ENCODE results near the gene NOL9. TPM values are rescaled to one million over a fixed set of nuclear protein-coding genes. Genes with fewer than 3 reads are reported as not detected.

Gene NOL9
- total and polyA plus RNA-seq, 8 donors = 2.7 to 150 (median 23.5) TPM

- intact Hi-C loops (cut with DNase I; ENCODE audit: low total_unique reads) = no loop called here
- peaks cover 20 to 38% (median 28%) of the 10 kb centered on the region in 4 donors for H3K4me1 ChIP-seq
- no peak overlapping the region for H3K4me3 ChIP-seq
- no peak for TF ChIP-seq EP300 (IDR thresholded peaks at IDR 0.05)
- no peak for TF ChIP-seq POLR2A (IDR thresholded peaks at IDR 0.05)
- no peak for TF ChIP-seq CTCF (IDR thresholded peaks at IDR 0.05)
- no peak for TF ChIP-seq POLR2AphosphoS5 (IDR thresholded peaks at IDR 0.05)
- peaks cover 0 to 49% (median 7%) of the 10 kb centered on the region in 3 donors for H3K27me3 ChIP-seq
- WGBS, 5 donors = 80 to 86% (median 84%) methylated on average over 27 of the region's 27 CpGs
- H3K27ac ChIP-seq = no peak overlapping the region
- H3K36me3 ChIP-seq = no peaks in the 10 kb centered on the region
- no peaks in the 10 kb centered on the region for H3K9me3 ChIP-seq
- no peak for DNase-seq
These were observed 53.6 kb downstream of the NOL9 start for GRCh38 chr1:6500544-6501278.

GRCh38 chr1:6499296-6499695 is 55.0 kb downstream of the NOL9 start:
- TF ChIP-seq EP300 (IDR thresholded peaks at IDR 0.05) = no peak
- no peak for TF ChIP-seq POLR2A (IDR thresholded peaks at IDR 0.05)
- no peak for TF ChIP-seq CTCF (IDR thresholded peaks at IDR 0.05)
- TF ChIP-seq POLR2AphosphoS5 (IDR thresholded peaks at IDR 0.05) = no peak
- H3K36me3 ChIP-seq = no peaks in the 10 kb centered on the region
- no peak overlapping the region for H3K4me3 ChIP-seq
- DNase-seq = no peak
- intact Hi-C loops (cut with DNase I; ENCODE audit: low total_unique reads) = no loop called here
- peaks cover 0 to 47% (median 7%) of the 10 kb centered on the region in 3 donors for H3K27me3 ChIP-seq
- no peaks in the 10 kb centered on the region for H3K9me3 ChIP-seq
- WGBS, 5 donors = 76 to 92% (median 88%) methylated on average over 4 of the region's 4 CpGs
- H3K4me1 ChIP-seq = peaks cover 20 to 38% (median 31%) of the 10 kb centered on the region in 4 donors
- no peak overlapping the region for H3K27ac ChIP-seq

GRCh38 chr1:6498576-6499111 is 55.7 kb downstream of the NOL9 start:
- no peak overlapping the region for H3K27ac ChIP-seq
- no peak for TF ChIP-seq CTCF (IDR thresholded peaks at IDR 0.05)
- no peak for TF ChIP-seq EP300 (IDR thresholded peaks at IDR 0.05)
- TF ChIP-seq POLR2A (IDR thresholded peaks at IDR 0.05) = no peak
- no peak for TF ChIP-seq POLR2AphosphoS5 (IDR thresholded peaks at IDR 0.05)
- no peak for DNase-seq

GRCh38 chr1:6497867-6498575 is 56.3 kb downstream of the NOL9 start:
- Histone ChIP-seq H3K36me3 (no peaks in the 10 kb centered on the region), H3K27me3 (peaks cover 0 to 46% (median 7%) of the 10 kb centered on the region in 3 donors), H3K4me3 (peak overlapping the region; percentile 59 to 74 (median 64)), H3K4me1 (peaks cover 20 to 38% (median 31%) of the 10 kb centered on the region in 4 donors), H3K9me3 (no peaks in the 10 kb centered on the region), H3K27ac (peak overlapping the region in 1 of 5 donors; percentile 63)
- intact Hi-C loops (cut with DNase I; ENCODE audit: low total_unique reads) = no loop called here
- TF ChIP-seq CTCF (IDR thresholded peaks at IDR 0.05) = no peak
- no peak for TF ChIP-seq POLR2A (IDR thresholded peaks at IDR 0.05)
- TF ChIP-seq POLR2AphosphoS5 (IDR thresholded peaks at IDR 0.05) = no peak
- TF ChIP-seq EP300 (IDR thresholded peaks at IDR 0.05) = no peak
- no peak for DNase-seq
- 28 to 34% (median 32%) methylated on average over 15 to 20 of the region's 20 CpGs for WGBS, 5 donors

More at GRCh38 chr1:6498576-6499111, 55.7 kb downstream of the NOL9 start:
- no peak overlapping the region for H3K4me3 ChIP-seq
- peaks cover 0 to 47% (median 7%) of the 10 kb centered on the region in 3 donors for H3K27me3 ChIP-seq
- peaks cover 20 to 38% (median 31%) of the 10 kb centered on the region in 4 donors for H3K4me1 ChIP-seq
- intact Hi-C loops (cut with DNase I; ENCODE audit: low total_unique reads) = no loop called here
- no peaks in the 10 kb centered on the region for H3K36me3 ChIP-seq
- 55 to 79% (median 76%) methylated on average over 4 to 13 of the region's 13 CpGs for WGBS, 5 donors
- no peaks in the 10 kb centered on the region for H3K9me3 ChIP-seq

Data from stomach (tissue), 9 donors.